Tibial nerve (tissue), 4 donors: ENCODE data around the gene CIZ1. TPM values are rescaled to one million over a fixed set of nuclear protein-coding genes. Genes with fewer than 3 reads are reported as not detected.

Experiments used
- DNase-seq, 2 donors: peaks; one replicate each; pipeline ENCODE4 v3.0.0-alpha.2; 2019; ENCODE audit warnings: low spot score in 2 of 2
- H3K27ac ChIP-seq, 4 donors: fragments of 200-600 bp; sonication (generic) in 3 of 4; one replicate each; pipeline ENCODE4 v1.5.1; 2017 to 2019; ENCODE audit warnings: mild to moderate bottlenecking in 1 of 4
- H3K27me3 ChIP-seq, 2 donors: fragments of 200-600 bp; sonication (generic) in 1 of 2; one replicate each; pipeline versions ENCODE4 v1.5.1 to v1.6.0; 2017 to 2019
- H3K36me3 ChIP-seq, 3 donors: fragments of 200-600 bp; sonication (generic); one replicate each; pipeline ENCODE4 v1.5.1; 2018 to 2019
- H3K4me1 ChIP-seq, 4 donors: fragments of 200-600 bp; sonication (generic) in 3 of 4; one replicate each; pipeline ENCODE4 v1.5.1; 2017 to 2019
- H3K4me3 ChIP-seq, 4 donors: fragments of 200-600 bp; sonication (generic) in 3 of 4; one replicate each; pipeline ENCODE4 v1.5.1; 2017 to 2019; ENCODE audit warnings: mild to moderate bottlenecking in 1 of 4, moderate library complexity in 1 of 4
- H3K9me3 ChIP-seq, 4 donors: fragments of 200-600 bp; sonication (generic) in 3 of 4; one replicate each; pipeline ENCODE4 v1.5.1; 2017 to 2019
- EP300 ChIP-seq, 2 donors: sonication (generic); formaldehyde crosslinking; IDR thresholded peaks; one replicate each; pipeline ENCODE4 v1.6.1; 2017; ENCODE audit warnings: antibody characterized with exemption in 2 of 2, mild to moderate bottlenecking in 1 of 2
- POLR2A ChIP-seq, 2 donors: fragments of 450-650 bp; IDR thresholded peaks; one replicate each; pipeline ENCODE4 v1.6.1; 2017; ENCODE audit warnings: antibody characterized with exemption in 2 of 2, mild to moderate bottlenecking in 2 of 2, moderate library complexity in 2 of 2
- WGBS, 2 donors: methylation state at CpG; one replicate each; pipeline ENCODE4 v1.1.5; 2018; 5-methylcytosine and 5-hydroxymethylcytosine counted together
- total RNA-seq, 4 donors: library from RNA; depleted of rRNA; stranded (reverse); fragments of >200 nt; gene quantifications; one replicate each; pipeline ENCODE4 v1.1.0, GENCODE V29; 2016
- TF ChIP-seq, protein P1 (sequence below), 5 experiments: fragments of 200-600 bp in 3 of 5; fragments of 450-650 bp in 2 of 5; sonication (generic) in 3 of 5; IDR thresholded peaks; one replicate each; pipeline ENCODE4 v1.5.1; 2016 to 2019; ENCODE audit warnings: antibody characterized with exemption in 5 of 5, mild to moderate bottlenecking in 3 of 5, moderate library complexity in 2 of 5

CIZ1 gene
- total RNA-seq, 4 donors from 2014 or later, result 59.4 to 99.3 (median 71.4) TPM

DNA sequence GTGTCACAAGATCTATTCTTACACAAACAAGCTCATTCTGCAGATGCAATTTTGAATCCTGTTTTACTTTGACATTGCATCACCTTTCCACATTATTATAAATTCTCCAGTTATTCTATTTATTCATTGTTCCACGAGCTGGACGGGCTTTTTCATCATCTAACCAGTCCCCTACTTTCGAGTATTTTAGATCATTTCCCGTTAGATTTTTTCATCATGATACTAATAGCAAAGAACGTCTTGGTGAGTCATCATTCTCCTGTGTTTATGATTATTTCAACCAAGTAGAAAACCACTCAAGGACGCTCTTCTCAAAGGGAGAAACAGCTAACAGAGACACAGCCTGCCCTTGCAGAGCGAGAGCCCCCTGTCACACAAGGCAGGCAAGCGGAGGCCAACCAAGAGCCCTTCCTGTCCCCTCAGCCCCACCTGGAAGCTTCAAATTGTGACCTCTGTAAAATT is 16.2 kb downstream of the CIZ1 start:
- Histone ChIP-seq H3K27me3 (no peaks in the 10 kb centered on the region), H3K36me3 (peaks cover 13 to 100% (median 29%) of the 10 kb centered on the region in 3 donors), H3K27ac (no peak overlapping the region), H3K4me3 (no peak overlapping the region), H3K9me3 (peaks cover 0 to 7% (median 0%) of the 10 kb centered on the region in 4 donors), H3K4me1 (no peaks in the 10 kb centered on the region)
- 71 to 76% methylated on average over 8 of the region's 8 CpGs for WGBS, 2 donors
- TF ChIP-seq, protein P1, sequence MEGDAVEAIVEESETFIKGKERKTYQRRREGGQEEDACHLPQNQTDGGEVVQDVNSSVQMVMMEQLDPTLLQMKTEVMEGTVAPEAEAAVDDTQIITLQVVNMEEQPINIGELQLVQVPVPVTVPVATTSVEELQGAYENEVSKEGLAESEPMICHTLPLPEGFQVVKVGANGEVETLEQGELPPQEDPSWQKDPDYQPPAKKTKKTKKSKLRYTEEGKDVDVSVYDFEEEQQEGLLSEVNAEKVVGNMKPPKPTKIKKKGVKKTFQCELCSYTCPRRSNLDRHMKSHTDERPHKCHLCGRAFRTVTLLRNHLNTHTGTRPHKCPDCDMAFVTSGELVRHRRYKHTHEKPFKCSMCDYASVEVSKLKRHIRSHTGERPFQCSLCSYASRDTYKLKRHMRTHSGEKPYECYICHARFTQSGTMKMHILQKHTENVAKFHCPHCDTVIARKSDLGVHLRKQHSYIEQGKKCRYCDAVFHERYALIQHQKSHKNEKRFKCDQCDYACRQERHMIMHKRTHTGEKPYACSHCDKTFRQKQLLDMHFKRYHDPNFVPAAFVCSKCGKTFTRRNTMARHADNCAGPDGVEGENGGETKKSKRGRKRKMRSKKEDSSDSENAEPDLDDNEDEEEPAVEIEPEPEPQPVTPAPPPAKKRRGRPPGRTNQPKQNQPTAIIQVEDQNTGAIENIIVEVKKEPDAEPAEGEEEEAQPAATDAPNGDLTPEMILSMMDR (IDR thresholded peaks at IDR 0.05), result no peak
- no peak for TF ChIP-seq POLR2A (IDR thresholded peaks at IDR 0.05)
- no peak for TF ChIP-seq EP300 (IDR thresholded peaks at IDR 0.05)
- DNase-seq, result no peak

DNA sequence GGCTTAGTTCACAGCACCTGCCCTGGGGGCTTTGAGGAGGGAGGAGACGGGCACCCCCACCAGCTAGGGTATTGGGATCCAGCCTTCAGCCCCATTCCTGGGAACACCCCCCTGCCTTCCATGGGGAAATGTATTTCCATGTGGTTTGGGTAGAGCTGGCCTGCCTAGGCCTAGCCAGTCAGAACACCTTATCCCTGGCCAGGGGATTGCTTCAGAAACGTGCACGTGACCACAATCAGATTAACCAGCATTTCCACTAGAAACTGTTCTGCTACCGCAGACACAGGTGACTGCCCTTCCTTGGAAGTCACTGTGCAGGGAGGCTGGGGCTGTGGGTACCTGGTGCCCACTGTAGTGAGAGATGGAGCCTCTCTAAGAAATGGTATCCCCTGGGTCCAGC is 17.3 kb downstream of the CIZ1 start:
- DNase-seq, result no peak
- no peak for TF ChIP-seq POLR2A (IDR thresholded peaks at IDR 0.05)
- TF ChIP-seq EP300 (IDR thresholded peaks at IDR 0.05), result no peak
- TF ChIP-seq, protein P1 (IDR thresholded peaks at IDR 0.05), result no peak
- no peaks in the 10 kb centered on the region for H3K27me3 ChIP-seq
- no peak overlapping the region for H3K4me3 ChIP-seq
- H3K27ac ChIP-seq, result no peak overlapping the region
- H3K9me3 ChIP-seq, result peaks cover 0 to 4% (median 0%) of the 10 kb centered on the region in 4 donors
- peaks cover 8 to 100% (median 25%) of the 10 kb centered on the region in 3 donors for H3K36me3 ChIP-seq
- H3K4me1 ChIP-seq, result no peaks in the 10 kb centered on the region
- WGBS, 2 donors, result 97 to 100% methylated on average over 4 of the region's 4 CpGs

DNA sequence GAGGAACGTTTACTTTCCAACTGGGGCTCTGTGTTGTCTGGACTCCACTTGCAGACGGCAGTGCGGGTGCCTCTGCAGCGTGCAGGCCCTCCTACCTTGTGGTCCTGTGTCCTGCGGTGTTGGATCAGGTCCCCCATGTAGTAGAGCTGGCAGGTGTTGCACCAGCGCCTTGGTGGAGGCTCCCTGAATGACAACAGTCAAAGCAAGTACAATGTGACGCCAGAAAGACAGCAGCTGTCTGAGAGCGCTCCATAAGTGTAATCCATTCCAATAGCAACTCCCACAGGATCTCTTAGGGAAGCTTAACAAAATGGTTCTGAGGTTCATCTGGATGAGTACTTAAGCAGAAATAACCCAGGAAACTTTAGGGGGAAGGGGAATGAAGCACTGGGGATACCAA is 21.4 kb downstream of the CIZ1 start:
- 88 to 90% methylated on average over 6 to 8 of the region's 8 CpGs for WGBS, 2 donors
- Histone ChIP-seq H3K36me3 (peaks cover 2 to 100% (median 17%) of the 10 kb centered on the region in 3 donors), H3K4me1 (no peaks in the 10 kb centered on the region), H3K4me3 (no peak overlapping the region), H3K9me3 (no peaks in the 10 kb centered on the region), H3K27ac (no peak overlapping the region), H3K27me3 (no peaks in the 10 kb centered on the region)
- DNase-seq, result no peak
- TF ChIP-seq POLR2A (IDR thresholded peaks at IDR 0.05) (no peak), EP300 (IDR thresholded peaks at IDR 0.05) (no peak)
- TF ChIP-seq, protein P1 (IDR thresholded peaks at IDR 0.05), result no peak

DNA sequence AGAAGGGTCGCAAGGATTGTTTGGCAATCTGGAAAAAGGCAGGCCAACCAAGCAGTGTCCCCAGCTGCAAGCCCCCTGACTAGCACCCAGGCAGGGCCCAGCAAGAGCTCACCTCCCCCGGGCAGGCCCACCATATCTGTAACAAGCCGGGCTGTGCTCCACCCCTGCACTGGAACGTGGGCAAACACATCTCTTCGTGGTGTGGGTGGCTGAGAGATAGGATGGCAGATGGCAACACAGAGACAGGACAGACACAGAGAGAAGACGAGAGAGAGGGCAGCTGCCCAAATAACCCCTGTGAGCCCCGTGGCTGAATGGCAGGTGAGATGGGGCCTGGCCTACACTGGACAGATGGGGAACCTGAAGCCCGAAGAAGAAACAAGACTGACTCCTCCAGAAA is 21.9 kb downstream of the CIZ1 start:
- Histone ChIP-seq H3K4me3 (no peak overlapping the region), H3K27me3 (no peaks in the 10 kb centered on the region), H3K9me3 (no peaks in the 10 kb centered on the region), H3K4me1 (no peaks in the 10 kb centered on the region), H3K36me3 (peaks cover 2 to 100% (median 17%) of the 10 kb centered on the region in 3 donors), H3K27ac (no peak overlapping the region)
- TF ChIP-seq, protein P1 (IDR thresholded peaks at IDR 0.05), result no peak
- TF ChIP-seq POLR2A (IDR thresholded peaks at IDR 0.05), result no peak
- no peak for TF ChIP-seq EP300 (IDR thresholded peaks at IDR 0.05)
- WGBS, 2 donors, result 90 to 94% methylated on average over 8 of the region's 8 CpGs
- DNase-seq, result no peak

DNA sequence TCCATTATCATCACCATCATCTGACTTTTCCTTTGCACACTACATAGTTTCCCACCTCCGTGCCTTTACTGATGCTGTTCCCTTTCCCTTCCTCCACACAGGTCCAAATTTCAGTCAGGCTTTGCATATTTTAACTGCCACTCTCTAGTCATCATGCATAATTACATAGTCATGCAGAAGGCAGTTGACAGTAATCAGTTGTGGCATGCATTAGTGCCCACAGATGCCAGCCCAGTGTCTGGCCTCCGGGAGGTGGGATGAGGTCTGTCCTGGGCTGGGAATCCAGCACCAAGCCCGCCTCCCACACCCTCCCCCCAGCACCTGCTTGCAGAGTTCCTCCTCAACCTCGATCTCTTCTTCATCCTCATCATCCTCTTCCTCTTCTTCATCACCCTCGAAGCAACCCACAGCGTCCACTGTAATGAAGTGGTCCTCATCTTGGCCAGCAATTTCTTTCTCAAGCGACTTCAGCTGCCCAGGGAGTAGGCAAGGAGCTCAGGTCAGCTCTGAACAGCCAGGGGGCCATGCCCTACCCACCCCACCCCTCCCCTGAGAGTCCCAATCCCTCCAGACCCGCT is 22.6 kb downstream of the CIZ1 start:
- H3K4me3 ChIP-seq, result no peak overlapping the region
- no peaks in the 10 kb centered on the region for H3K27me3 ChIP-seq
- peaks cover 2 to 100% (median 20%) of the 10 kb centered on the region in 3 donors for H3K36me3 ChIP-seq
- no peaks in the 10 kb centered on the region for H3K9me3 ChIP-seq
- 90 to 91% methylated on average over 8 of the region's 8 CpGs for WGBS, 2 donors
- no peak for DNase-seq
- no peak for TF ChIP-seq POLR2A (IDR thresholded peaks at IDR 0.05)
- TF ChIP-seq EP300 (IDR thresholded peaks at IDR 0.05), result no peak
- TF ChIP-seq, protein P1 (IDR thresholded peaks at IDR 0.05), result no peak
- no peaks in the 10 kb centered on the region for H3K4me1 ChIP-seq
- no peak overlapping the region for H3K27ac ChIP-seq
